ENCODE measurements around the gene TMEM33. TPM values are rescaled to one million over a fixed set of nuclear protein-coding genes. Genes with fewer than 3 reads are reported as not detected.

TMEM33 gene
- total RNA-seq, 6 experiments from 2014 or later: 48.7 to 74.4 (median 62.9) TPM

GRCh38 chr4:41994461-41994985 lies 59.3 kb downstream of the TMEM33 start:
- H3K4me1 Mint-ChIP-seq (ENCODE audit: low read depth): peaks cover 37% of the 10 kb centered on the region
- no peak overlapping the region for H3K4me3 Mint-ChIP-seq
- H3K27ac Mint-ChIP-seq: no peak overlapping the region
- no peak for DNase-seq
- H3K9me3 Mint-ChIP-seq: no peaks in the 10 kb centered on the region
- TF ChIP-seq CTCF (IDR thresholded peaks at IDR 0.05): peak; percentile 41
- H3K36me3 Mint-ChIP-seq (ENCODE audit: low read depth): peaks cover 8% of the 10 kb centered on the region; the same call in 1 of the 2 replicates
- H3K27me3 Mint-ChIP-seq (ENCODE audit: insufficient read depth): no peaks in the 10 kb centered on the region; the same call in 1 of the 2 replicates

- no peaks in the 10 kb centered on the region; the same call in 1 of the 2 replicates for H3K27me3 Mint-ChIP-seq (ENCODE audit: insufficient read depth)
- H3K4me1 Mint-ChIP-seq (ENCODE audit: low read depth): peaks cover 15% of the 10 kb centered on the region
- no peak for TF ChIP-seq CTCF (IDR thresholded peaks at IDR 0.05)
- DNase-seq: no peak
- H3K27ac Mint-ChIP-seq: no peak overlapping the region
- H3K36me3 Mint-ChIP-seq (ENCODE audit: low read depth): peaks cover 3% of the 10 kb centered on the region
- no peak overlapping the region for H3K4me3 Mint-ChIP-seq
- H3K9me3 Mint-ChIP-seq: no peaks in the 10 kb centered on the region
These were observed 62.8 kb downstream of the TMEM33 start for GRCh38 chr4:41998019-41998418.

- Mint-ChIP-seq H3K36me3 (ENCODE audit: low read depth) (peaks cover 10% of the 10 kb centered on the region), H3K9me3 (no peaks in the 10 kb centered on the region), H3K27ac (no peak overlapping the region), H3K4me3 (no peak overlapping the region), H3K4me1 (ENCODE audit: low read depth) (peaks cover 20% of the 10 kb centered on the region), H3K27me3 (ENCODE audit: insufficient read depth) (no peaks in the 10 kb centered on the region; the same call in 1 of the 2 replicates)
- DNase-seq: no peak
- no peak for TF ChIP-seq CTCF (IDR thresholded peaks at IDR 0.05)
These were observed 64.1 kb downstream of the TMEM33 start for GRCh38 chr4:41999321-41999720.

- H3K27ac Mint-ChIP-seq: no peak overlapping the region
- TF ChIP-seq CTCF (IDR thresholded peaks at IDR 0.05): no peak
- H3K27me3 Mint-ChIP-seq (ENCODE audit: insufficient read depth): no peaks in the 10 kb centered on the region
- no peaks in the 10 kb centered on the region for H3K9me3 Mint-ChIP-seq
- no peak overlapping the region for H3K4me3 Mint-ChIP-seq
- H3K36me3 Mint-ChIP-seq (ENCODE audit: low read depth): peaks cover 21% of the 10 kb centered on the region
- H3K4me1 Mint-ChIP-seq (ENCODE audit: low read depth): peaks cover 14% of the 10 kb centered on the region
- no peak for DNase-seq
These were observed 73.0 kb downstream of the TMEM33 start for GRCh38 chr4:42008011-42008786.

Other genes with a start within 250 kb of the TMEM33 start
- not detected for gene PHOX2B, start 186.7 kb upstream of the TMEM33 start, total RNA-seq (2021; fragmentation: NEBNext Ultra II Directional; extraction: Animal tissue kit (Norgen Biotek cat#: 25700))
- gene DCAF4L1, start 46.3 kb downstream of the TMEM33 start, total RNA-seq (2021; fragmentation: NEBNext Ultra II Directional; extraction: Animal tissue kit (Norgen Biotek cat#: 25700)): under 1 TPM in 3 of 6 experiments, not detected in 3; 0.02 to 0.06 (median 0.05) TPM
- gene SLC30A9, start 55.1 kb downstream of the TMEM33 start, total RNA-seq (2021; fragmentation: NEBNext Ultra II Directional; extraction: Animal tissue kit (Norgen Biotek cat#: 25700)): 10 to 100 TPM; 69.9 to 73.3 (median 70.3) TPM
- not detected for gene BEND4, start 217.2 kb downstream of the TMEM33 start, total RNA-seq (2021; fragmentation: NEBNext Ultra II Directional; extraction: Animal tissue kit (Norgen Biotek cat#: 25700))